GM18868 (cell line): ENCODE measurements around the gene DHX15.
A peak's percentile ranks its signal among the peaks of the same experiment; 100 is the strongest.

Source experiments
- ATAC-seq: cut with Tn5 transposase; IDR thresholded peaks from one replicate; pipeline ENCODE4 v1.9.1; 2021; ENCODE audit warnings: mild to moderate bottlenecking, moderate library complexity; ENCODE audit not compliant: unreplicated experiment

DHX15 gene

DNA sequence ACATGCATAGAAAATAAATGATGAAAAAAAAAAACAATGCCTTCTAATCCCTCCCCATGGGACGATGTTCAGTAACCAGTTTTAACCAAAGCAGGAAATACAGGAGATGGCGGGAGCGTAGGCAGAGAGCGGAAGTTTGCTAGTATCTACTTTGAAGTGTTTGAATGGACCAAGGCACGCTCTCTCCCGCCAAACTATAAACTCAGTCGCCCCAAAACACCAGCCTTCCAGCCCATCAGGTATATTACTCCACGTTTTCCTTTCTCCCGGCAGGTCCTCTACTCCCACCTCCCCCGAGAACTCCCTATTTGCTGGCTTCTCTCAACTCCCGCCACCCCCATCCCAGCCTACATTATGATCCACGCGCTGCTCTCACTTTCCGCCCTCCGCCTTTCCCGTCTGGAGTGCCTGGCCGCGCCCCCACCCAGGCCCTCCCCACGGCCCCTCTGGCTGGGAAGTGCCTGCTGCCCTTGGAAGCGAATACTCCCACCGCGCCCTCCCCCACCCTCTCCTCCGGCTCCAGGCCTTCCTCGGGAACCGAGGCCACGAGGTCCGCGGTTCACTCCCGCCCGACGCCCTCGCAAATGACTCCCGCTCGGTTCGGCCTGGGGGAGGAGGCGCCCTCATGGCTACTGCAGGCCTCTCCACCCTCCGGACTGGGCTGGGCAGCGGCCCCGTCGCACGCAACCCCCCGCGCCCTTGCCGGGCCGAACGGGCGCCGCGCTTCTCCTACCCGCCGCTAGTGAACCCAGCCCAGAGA lies 723 bp downstream of the DHX15 start:
- ATAC-seq, result peak; percentile 32

- no peak for ATAC-seq
These were observed 2.0 kb downstream of the DHX15 start for GRCh38 chr4:24582235-24582832.

- ATAC-seq, result peak; percentile 28
These were observed 6.0 kb downstream of the DHX15 start for GRCh38 chr4:24578364-24578763.

GRCh38 chr4:24576276-24576675 lies 8.1 kb downstream of the DHX15 start:
- ATAC-seq, result no peak

- no peak for ATAC-seq
These were observed 10.1 kb downstream of the DHX15 start for GRCh38 chr4:24574236-24574635.

DNA sequence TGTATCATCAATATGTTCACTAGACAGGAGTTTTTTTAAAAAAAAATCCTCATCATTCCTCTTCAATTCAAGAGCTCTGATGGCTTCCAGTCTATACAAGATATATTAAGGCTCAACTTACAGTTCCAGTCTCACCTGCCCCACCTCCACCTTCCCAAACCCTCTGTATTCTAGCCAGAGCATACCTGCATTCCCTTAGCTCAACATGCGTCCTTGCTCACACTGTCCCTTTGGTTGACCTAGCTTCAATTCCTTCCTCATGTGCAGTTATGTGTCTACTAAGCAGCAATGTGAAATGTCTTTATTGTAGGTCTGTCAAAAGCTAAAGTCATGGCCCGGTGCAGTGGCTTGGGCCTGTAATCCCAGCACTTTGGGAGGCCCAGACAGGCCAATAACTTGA lies 10.8 kb downstream of the DHX15 start:
- ATAC-seq, result no peak

DNA sequence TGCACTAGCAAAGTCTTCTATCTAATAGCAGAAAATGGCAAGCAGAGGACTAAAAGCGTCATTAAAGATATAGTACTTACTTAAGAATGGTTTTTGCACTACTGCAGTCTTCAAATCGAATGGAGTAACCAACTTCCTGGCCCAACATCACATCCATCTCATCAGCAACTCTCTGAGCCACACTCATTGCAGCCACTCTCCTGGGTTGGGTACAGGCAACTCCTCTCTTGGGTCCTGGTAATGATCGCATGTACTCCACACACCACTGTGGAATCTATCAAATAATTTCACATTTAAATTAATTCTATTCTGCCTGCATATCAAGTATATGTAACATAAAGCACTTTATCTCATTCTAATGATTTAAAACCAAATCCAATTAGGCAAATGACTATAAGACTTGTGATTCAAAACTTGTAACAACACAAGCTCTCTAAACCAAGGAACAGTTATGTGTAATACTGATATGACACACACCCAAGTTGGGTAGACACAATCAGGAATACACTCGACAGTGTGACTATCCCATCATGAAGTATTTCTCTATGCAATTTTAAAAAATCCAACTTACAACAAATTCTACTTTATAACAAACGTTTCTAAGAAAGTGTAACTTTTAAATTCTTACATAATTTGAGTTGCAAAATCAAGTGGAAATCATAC lies 13.6 kb downstream of the DHX15 start:
- peak; percentile 38 for ATAC-seq

DNA sequence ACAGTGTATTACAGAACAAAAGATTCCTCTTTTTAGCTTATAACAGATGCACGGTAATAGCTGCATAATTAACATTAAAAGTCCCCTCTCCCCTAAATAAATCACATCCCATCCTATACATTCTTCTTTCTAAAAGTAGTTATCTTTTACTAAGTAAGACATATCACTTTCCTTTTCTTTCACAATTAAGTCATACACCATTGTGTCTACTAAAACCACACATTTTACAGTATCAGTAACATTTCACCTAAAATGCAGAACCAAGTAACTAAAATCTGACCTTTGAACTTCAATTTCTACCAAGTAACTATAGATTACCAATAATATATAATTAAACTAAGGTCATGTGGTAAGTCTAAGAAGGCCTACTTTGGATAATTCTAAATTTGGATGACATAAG lies 14.2 kb downstream of the DHX15 start:
- peak; percentile 57 for ATAC-seq

DNA sequence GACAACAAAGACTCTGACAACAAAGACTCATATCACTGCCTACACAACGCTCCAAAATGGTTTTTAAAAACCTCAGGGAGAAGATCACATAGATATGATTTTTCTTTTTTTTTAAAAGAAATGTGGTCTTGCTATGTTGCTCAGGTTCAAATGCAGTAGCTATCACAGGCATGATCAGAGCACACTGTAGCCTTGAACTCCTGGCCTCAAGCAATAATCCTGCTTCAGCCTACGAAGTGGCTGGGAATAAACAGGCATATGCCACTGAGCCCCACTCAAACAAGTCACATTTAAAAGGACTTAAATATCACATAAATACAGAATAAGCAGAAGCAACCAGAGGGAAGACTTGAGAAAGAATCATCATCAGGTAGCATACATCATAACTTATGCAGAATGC lies 14.7 kb downstream of the DHX15 start:
- no peak for ATAC-seq

GRCh38 chr4:24568425-24568824 lies 15.9 kb downstream of the DHX15 start:
- no peak for ATAC-seq

DNA sequence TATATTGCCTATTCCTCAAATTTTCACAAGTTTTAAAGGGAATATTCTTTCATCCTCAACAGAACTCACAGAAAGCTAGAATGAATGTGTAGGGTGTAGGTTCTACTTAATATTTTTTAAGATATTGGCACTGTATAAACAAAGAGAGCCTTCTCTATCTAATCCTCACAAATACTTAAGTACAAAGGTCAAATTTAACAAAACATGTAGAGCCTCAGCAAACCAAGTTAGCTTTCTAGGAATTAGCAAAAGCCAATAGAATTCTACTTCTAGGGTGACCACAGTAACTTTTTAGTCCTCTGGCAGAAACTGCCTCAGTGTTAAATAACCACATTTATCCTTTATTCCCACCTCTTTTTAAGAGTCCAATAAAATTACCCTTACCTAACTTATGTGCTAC lies 19.3 kb downstream of the DHX15 start:
- ATAC-seq, result no peak

DNA sequence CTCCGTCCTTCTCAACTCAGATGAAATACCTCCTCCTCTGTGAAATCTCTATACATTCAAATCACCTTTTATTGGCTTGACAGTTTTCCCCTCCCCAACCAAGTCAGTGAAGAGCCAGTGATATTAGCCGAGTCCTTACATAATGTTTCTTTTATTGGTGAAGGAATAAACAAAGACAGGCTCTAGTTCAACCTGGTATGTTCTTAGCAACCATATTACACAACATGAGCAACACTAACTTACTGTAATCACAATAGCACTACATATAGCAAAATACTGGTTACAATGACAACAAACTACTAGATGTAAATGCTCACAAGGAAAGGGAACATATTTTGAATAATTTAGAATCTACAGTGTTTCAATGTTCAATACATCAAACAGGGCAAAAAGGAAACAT lies 19.9 kb downstream of the DHX15 start:
- no peak for ATAC-seq

DNA sequence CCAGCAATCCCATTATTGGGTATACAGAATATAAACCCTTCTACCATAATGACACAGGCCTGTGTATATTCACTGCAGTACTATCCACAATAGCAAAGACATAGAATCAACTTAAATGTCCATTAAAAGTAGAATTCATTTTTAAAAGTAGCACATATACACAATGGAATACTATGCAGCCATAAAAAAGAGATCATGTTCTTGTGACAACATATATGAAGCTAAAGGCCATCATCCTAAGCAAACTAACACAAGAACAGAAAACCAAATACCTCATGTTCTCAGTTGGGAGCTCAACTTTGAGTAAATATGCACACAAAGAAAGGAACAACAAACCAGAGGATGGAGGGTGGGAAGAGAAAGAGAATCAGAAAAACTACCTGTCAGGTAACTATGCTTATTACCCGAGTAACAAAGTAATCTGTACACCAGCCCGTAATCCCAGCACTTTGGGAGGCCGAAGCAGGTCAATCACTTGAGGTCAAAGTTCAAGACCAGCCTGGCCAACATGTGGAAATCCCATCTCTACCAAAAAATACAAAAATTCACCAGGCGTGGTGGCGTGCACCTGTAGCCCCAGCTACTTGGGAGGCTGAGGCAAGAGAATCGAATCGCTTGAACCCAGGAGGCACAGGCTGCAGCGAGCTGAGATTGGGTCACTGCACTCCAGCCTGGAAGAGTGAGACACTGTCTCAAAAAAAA lies 22.8 kb downstream of the DHX15 start:
- ATAC-seq, result no peak

DNA sequence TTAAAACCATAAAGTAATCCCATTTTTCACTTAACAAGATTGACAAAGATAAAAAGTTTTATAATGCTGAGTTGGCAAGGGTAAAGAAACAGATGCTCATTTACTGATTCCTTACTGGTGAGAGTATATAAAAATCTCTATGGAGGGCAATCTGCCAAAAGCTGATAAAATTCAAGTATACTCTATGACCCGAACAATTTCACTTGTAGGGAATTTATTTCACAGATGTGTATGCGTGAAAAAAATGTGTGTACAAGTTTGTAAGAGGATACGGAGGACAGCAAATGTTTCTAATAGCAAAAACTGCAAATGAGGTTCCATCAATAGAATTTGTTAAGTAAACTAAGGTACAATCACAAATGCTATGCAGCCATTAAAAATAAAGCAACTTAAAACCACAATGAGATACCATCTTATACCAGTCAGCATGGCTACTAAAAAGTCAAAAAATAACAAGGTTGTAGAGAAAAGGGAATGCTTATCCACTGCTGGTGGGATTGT lies 23.4 kb downstream of the DHX15 start:
- no peak for ATAC-seq

- no peak for ATAC-seq
These were observed 24.5 kb downstream of the DHX15 start for GRCh38 chr4:24559889-24560288.

DNA sequence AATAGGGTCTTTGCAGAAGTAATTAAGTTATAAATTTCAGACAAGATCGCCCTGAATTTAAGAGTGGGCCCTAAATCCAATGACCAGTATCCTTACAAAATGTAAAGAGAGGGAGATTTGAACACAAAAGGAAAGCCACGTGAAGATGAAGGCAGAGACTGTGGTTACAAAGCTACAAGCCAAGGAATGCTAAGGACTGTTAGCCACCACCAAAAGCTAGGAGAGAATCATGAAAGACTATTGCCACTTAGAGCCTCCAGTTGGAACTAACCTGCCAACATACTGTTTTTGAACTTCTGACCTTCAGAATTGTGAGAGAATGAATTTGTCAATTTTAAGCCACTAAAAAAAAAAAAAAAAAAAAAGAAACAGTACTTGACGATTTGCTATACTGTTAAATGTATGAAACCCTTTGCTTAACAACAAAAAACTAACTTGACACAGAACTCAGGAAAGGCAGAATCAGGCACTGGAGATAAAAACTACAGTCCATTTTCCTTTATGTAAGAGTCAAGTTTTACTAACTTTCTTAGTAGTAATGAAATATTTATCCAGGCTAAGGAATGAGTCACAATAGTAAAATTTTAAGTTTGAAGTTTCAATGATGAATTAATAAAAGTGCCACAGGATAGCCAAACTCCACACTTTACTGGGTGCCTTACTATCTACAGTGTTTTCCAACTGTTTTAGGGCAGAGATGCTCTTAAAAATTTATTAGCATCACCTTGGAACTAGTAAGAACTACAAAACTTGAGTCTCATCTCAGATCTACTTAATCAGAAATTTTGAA lies 25.1 kb downstream of the DHX15 start:
- ATAC-seq, result no peak

- ATAC-seq, result peak; percentile 79
These were observed 27.0 kb downstream of the DHX15 start for GRCh38 chr4:24557026-24558025.

GRCh38 chr4:24551492-24552289 lies 32.7 kb downstream of the DHX15 start:
- ATAC-seq, result peak; percentile 62
